Measurements from ENCODE around the gene HTRA2.

- no peak for TF ChIP-seq CTCF (IDR thresholded peaks at IDR 0.05; ENCODE audit: low read depth, low read length)
- no peak for TF ChIP-seq MYC (IDR thresholded peaks at IDR 0.05; ENCODE audit: low read depth, low read length)
- TF ChIP-seq POLR2A (IDR thresholded peaks at IDR 0.05; ENCODE audit: extremely low read depth, insufficient read length) = no peak
- no peak for TF ChIP-seq MAX (IDR thresholded peaks at IDR 0.05; ENCODE audit: low read depth, low read length)
These were observed 51.7 kb downstream of the HTRA2 start for GRCh38 chr2:74581463-74581862.
